DOHH2 (cell line): ENCODE measurements around the gene CYCS.
"Not testable (repeated sequence)": the region's sequence is repeated elsewhere in the genome, so short reads cannot be mapped to it uniquely, and the experiment has no call there.

Experiments
- H3F3A ChIP-seq: fragments of 200-600 bp; sonication (generic), shearing (Covaris generic); 2 replicates; pipeline ENCODE4 v1.6.0; 2016; ENCODE audit warnings: antibody characterized with exemption, mild to moderate bottlenecking; ENCODE audit not compliant: control insufficient read depth, insufficient read depth
- H3K27ac ChIP-seq: fragments of 200-600 bp; sonication (generic); 2 replicates; pipeline ENCODE4 v1.5.1; 2014; ENCODE audit warnings: low read depth, mild to moderate bottlenecking, low read length, moderate library complexity
- H3K27me3 ChIP-seq: fragments of 200-600 bp; sonication (generic); 2 replicates; pipeline ENCODE4 v1.6.1; 2014; ENCODE audit warnings: mild to moderate bottlenecking, low read length, mixed read lengths; ENCODE audit not compliant: control insufficient read depth
- H3K36me3 ChIP-seq: fragments of 200-600 bp; sonication (generic); 2 replicates; pipeline ENCODE4 v1.6.1; 2014; ENCODE audit warnings: mild to moderate bottlenecking, low read length, moderate library complexity, mixed read lengths; ENCODE audit not compliant: control insufficient read depth
- H3K4me1 ChIP-seq: fragments of 200-600 bp; sonication (generic); 2 replicates; pipeline ENCODE4 v1.6.1; 2014; ENCODE audit warnings: mild to moderate bottlenecking, low read length, mixed read lengths; ENCODE audit not compliant: control insufficient read depth
- H3K4me2 ChIP-seq: fragments of 200-600 bp; sonication (generic); 2 replicates; pipeline ENCODE4 v1.6.0; 2014; ENCODE audit warnings: mild to moderate bottlenecking, low read length, moderate library complexity
- H3K4me3 ChIP-seq: fragments of 200-600 bp; sonication (generic); 2 replicates; pipeline ENCODE4 v1.5.1; 2014; ENCODE audit warnings: mild to moderate bottlenecking, low read length, mixed read lengths
- H3K79me2 ChIP-seq: fragments of 200-600 bp; sonication (generic); 2 replicates; pipeline ENCODE4 v1.6.1; 2014; ENCODE audit warnings: mild to moderate bottlenecking, low read length, mixed read lengths; ENCODE audit not compliant: control insufficient read depth
- H3K9me2 ChIP-seq: fragments of 200-600 bp; sonication (generic); replicated peaks from 2 replicates; pipeline ENCODE4 v1.6.1; 2014; ENCODE audit warnings: mild to moderate bottlenecking, low read length, mixed read lengths; ENCODE audit not compliant: control insufficient read depth
- H3K9me3 ChIP-seq: fragments of 200-600 bp; sonication (generic); 2 replicates; pipeline ENCODE4 v1.6.1; 2014; ENCODE audit warnings: antibody characterized with exemption, low read length, mixed read lengths; ENCODE audit not compliant: control insufficient read depth, insufficient read depth
- H4K20me1 ChIP-seq: fragments of 200-600 bp; sonication (generic); 2 replicates; pipeline ENCODE4 v1.6.0; 2014; ENCODE audit warnings: low read depth, mild to moderate bottlenecking, antibody characterized with exemption, low read length, moderate library complexity; ENCODE audit not compliant: control insufficient read depth, insufficient read depth
- EZH2phosphoT487 ChIP-seq: fragments of 200-600 bp; sonication (generic); IDR thresholded peaks from 2 replicates; pipeline ENCODE4 v1.6.1; 2017; ENCODE audit warnings: borderline replicate concordance, mild to moderate bottlenecking, antibody characterized with exemption, low read length, moderate library complexity, mixed read lengths
- TF ChIP-seq, protein P1 (sequence below): fragments of 200-600 bp; sonication (generic); IDR thresholded peaks from one replicate; pipeline ENCODE4 v1.5.1; 2014; ENCODE audit warnings: antibody characterized with exemption, mild to moderate bottlenecking, low read depth, low read length; ENCODE audit not compliant: poor library complexity, severe bottlenecking

Gene CYCS

DNA sequence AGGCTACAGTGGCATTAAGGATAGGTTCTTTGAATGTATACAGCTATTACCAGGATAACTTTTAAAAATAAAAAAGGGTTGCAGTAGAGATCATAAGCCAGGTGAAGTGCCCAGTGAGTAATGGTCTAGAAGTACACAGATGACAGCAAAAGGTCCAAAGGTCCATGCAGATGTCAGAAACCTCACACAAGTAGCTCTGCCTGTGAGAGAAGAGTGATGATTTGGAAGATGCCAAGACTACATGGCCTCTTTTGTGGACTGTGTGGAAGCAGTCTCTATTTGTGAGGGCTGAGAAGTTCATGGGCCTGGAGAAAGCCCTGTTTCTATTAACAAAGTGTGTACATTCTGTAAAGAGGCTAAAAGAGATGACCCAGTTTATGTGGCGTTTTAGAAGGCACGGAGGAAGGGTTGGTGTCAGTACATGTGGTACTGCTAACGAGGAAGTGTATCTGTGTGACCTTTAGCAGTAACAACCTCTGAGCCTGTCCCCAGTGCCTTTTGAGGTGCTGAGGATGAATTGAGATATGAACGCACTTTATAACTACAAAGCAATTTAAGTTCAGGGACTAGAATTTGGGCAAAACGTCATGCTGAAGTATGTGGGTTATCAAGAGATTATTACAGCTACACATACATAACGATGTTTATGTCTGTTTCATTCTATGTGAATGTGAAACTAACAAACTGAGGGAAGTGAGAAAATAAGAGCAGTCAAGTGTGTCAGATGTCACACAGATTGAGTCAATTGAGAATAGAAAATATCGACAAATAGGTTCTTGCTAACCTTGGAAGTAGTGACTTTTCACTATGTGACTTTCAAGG is 7.6 kb downstream of the CYCS start:
- H3K27ac ChIP-seq, result peak overlapping the region; percentile 1
- H3K9me2 ChIP-seq, result no peaks in the 10 kb centered on the region
- no peaks in the 10 kb centered on the region for H3K9me3 ChIP-seq
- H3F3A ChIP-seq, result peaks cover 57% of the 10 kb centered on the region
- peaks cover 54% of the 10 kb centered on the region for H3K4me1 ChIP-seq
- TF ChIP-seq, protein P1, sequence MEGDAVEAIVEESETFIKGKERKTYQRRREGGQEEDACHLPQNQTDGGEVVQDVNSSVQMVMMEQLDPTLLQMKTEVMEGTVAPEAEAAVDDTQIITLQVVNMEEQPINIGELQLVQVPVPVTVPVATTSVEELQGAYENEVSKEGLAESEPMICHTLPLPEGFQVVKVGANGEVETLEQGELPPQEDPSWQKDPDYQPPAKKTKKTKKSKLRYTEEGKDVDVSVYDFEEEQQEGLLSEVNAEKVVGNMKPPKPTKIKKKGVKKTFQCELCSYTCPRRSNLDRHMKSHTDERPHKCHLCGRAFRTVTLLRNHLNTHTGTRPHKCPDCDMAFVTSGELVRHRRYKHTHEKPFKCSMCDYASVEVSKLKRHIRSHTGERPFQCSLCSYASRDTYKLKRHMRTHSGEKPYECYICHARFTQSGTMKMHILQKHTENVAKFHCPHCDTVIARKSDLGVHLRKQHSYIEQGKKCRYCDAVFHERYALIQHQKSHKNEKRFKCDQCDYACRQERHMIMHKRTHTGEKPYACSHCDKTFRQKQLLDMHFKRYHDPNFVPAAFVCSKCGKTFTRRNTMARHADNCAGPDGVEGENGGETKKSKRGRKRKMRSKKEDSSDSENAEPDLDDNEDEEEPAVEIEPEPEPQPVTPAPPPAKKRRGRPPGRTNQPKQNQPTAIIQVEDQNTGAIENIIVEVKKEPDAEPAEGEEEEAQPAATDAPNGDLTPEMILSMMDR, result no peak
- no peak for TF ChIP-seq EZH2phosphoT487
- H3K27me3 ChIP-seq, result no peaks in the 10 kb centered on the region
- H3K36me3 ChIP-seq, result peaks cover 40% of the 10 kb centered on the region
- H3K79me2 ChIP-seq, result peaks cover 26% of the 10 kb centered on the region
- peaks cover 41% of the 10 kb centered on the region for H4K20me1 ChIP-seq
- H3K4me2 ChIP-seq, result peak overlapping the region; percentile 41
- no peak overlapping the region for H3K4me3 ChIP-seq

GRCh38 chr7:25116621-25117020 is 8.4 kb downstream of the CYCS start:
- H3K27ac ChIP-seq, result no peak overlapping the region
- no peaks in the 10 kb centered on the region for H3K9me3 ChIP-seq
- H3K9me2 ChIP-seq, result no peaks in the 10 kb centered on the region
- H3K4me2 ChIP-seq, result no peak overlapping the region
- no peak overlapping the region for H3K4me3 ChIP-seq
- peaks cover 46% of the 10 kb centered on the region for H3K4me1 ChIP-seq
- peaks cover 50% of the 10 kb centered on the region for H3F3A ChIP-seq
- H3K79me2 ChIP-seq, result peaks cover 18% of the 10 kb centered on the region
- no peaks in the 10 kb centered on the region for H3K27me3 ChIP-seq
- H4K20me1 ChIP-seq, result peaks cover 32% of the 10 kb centered on the region
- peaks cover 32% of the 10 kb centered on the region for H3K36me3 ChIP-seq
- TF ChIP-seq, protein P1, result no peak
- TF ChIP-seq EZH2phosphoT487, result no peak

- H3K4me2 ChIP-seq, H3K27me3 ChIP-seq, H3K9me2 ChIP-seq, H3F3A ChIP-seq, H3K79me2 ChIP-seq, H3K4me3 ChIP-seq, H3K4me1 ChIP-seq, H3K9me3 ChIP-seq, H4K20me1 ChIP-seq, H3K36me3 ChIP-seq, H3K27ac ChIP-seq: not testable (repeated sequence)
These were observed 14.5 kb downstream of the CYCS start for GRCh38 chr7:25110514-25110913.

DNA sequence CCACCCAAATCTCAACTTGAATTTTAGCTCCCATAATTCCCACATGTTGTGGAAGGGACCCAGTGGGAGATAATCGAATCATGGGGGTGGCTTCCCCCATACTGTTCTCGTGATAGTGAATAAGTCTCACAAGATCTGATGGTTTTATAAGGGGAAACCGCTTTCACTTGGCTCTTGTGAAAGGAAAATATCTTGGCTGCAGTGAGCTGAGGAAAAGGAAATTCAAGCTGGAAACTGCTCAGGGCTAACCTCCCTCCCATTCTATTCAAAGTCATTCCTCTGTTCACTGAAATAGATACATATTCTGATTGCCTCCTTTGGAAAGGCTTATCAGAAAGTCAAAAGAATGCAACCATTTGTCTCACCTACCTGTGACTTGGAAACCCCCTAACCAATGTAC is 15.8 kb downstream of the CYCS start:
- no peaks in the 10 kb centered on the region for H3F3A ChIP-seq
- no peak overlapping the region for H3K27ac ChIP-seq
- no peaks in the 10 kb centered on the region for H4K20me1 ChIP-seq
- no peak overlapping the region for H3K4me2 ChIP-seq
- no peaks in the 10 kb centered on the region for H3K9me3 ChIP-seq
- no peak overlapping the region for H3K4me3 ChIP-seq
- no peaks in the 10 kb centered on the region for H3K79me2 ChIP-seq
- no peaks in the 10 kb centered on the region for H3K4me1 ChIP-seq
- no peaks in the 10 kb centered on the region for H3K9me2 ChIP-seq
- no peak for TF ChIP-seq EZH2phosphoT487
- TF ChIP-seq, protein P1, result no peak
- H3K27me3 ChIP-seq, result peaks cover 10% of the 10 kb centered on the region
- H3K36me3 ChIP-seq, result no peaks in the 10 kb centered on the region
